Activated naive CD8-positive, alpha-beta T cell treated with anti-CD3 and anti-CD28 coated beads for 36 hours (primary cell): ENCODE data around the gene TNPO3. TPM values are rescaled to one million over a fixed set of nuclear protein-coding genes. Genes with fewer than 3 reads are reported as not detected.

ENCODE experiments used
- DNase-seq: peaks from one replicate; pipeline ENCODE4 v3.0.0; 2021
- H3K27ac Mint-ChIP-seq: one replicate; pipeline ENCODE4 v1.8.0; 2022; ENCODE audit warnings: mild to moderate bottlenecking, moderate library complexity, mixed read lengths
- H3K27me3 Mint-ChIP-seq: one replicate; pipeline ENCODE4 v1.8.0; 2022; ENCODE audit warnings: mild to moderate bottlenecking, mixed read lengths
- H3K36me3 Mint-ChIP-seq: one replicate; pipeline ENCODE4 v1.8.0; 2021; ENCODE audit warnings: mild to moderate bottlenecking, mixed read lengths
- H3K4me1 Mint-ChIP-seq: one replicate; pipeline ENCODE4 v1.8.0; 2021; ENCODE audit warnings: mixed read lengths
- H3K4me3 Mint-ChIP-seq: one replicate; pipeline ENCODE4 v1.8.0; 2022; ENCODE audit warnings: mild to moderate bottlenecking, moderate library complexity, mixed read lengths
- H3K9me3 Mint-ChIP-seq: one replicate; pipeline ENCODE4 v1.8.0; 2022; ENCODE audit warnings: mixed read lengths
- total RNA-seq, 2 experiments: library from RNA; stranded (reverse); gene quantifications; one replicate each; pipeline ENCODE4 v1.2.3, GENCODE V29; 2021

TNPO3 gene
- total RNA-seq, 2 experiments from 2014 or later, result 71.8 to 72.2 TPM

DNA sequence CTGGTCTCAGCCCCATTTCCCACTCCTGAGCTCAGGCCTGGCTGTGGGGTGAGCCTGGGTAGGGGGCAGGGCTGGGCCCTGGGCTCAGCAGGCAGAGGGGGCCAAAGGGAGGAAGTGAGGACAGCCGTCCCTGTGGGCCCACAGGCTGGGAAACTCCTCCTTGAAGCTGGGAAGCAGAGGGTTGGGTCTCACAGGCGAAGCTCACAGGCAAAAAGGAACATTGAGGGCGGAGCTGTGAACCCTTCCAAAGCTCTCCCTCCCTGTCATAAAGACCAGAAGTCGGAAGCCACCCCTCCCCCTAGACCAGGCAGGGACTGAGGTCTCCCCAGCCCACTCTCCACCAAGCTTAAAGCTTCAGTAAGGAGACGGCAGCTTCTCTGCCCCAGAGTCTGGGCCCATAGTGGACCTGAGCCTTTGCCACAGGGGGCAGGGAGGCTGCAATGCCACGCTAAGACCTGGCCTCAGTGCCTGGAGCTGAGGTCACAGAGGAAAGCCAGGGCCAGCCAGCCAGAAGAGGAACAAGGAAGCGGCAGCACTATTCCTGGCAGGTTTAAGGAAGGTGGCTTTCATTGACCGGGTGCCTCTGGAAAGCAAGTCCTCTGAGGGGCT lies 143.4 kb downstream of the TNPO3 start:
- no peak overlapping the region for H3K27ac Mint-ChIP-seq
- no peaks in the 10 kb centered on the region for H3K36me3 Mint-ChIP-seq
- H3K9me3 Mint-ChIP-seq, result no peaks in the 10 kb centered on the region
- no peak for DNase-seq
- H3K27me3 Mint-ChIP-seq, result peaks cover 69% of the 10 kb centered on the region
- H3K4me3 Mint-ChIP-seq, result no peak overlapping the region
- H3K4me1 Mint-ChIP-seq, result peaks cover 4% of the 10 kb centered on the region

DNA sequence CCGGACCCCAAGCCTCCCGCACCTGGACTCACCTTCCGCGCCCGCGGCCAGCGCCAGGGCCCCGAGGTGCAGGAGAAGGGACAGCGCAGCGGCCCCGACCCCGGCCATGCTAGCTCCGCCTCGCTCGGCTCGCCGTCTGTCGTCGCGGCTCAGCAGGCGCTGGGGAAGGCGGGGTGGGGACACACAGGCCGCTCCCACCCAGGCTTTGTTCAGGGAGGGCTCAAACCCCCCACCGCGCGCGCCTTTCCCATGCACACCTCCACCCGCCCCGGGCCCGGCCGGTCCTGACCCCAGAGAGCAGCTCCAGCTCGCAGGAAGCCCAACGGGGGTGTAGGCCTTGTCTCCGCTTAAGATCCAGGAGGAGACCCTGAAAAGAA lies 144.4 kb downstream of the TNPO3 start, which contains the start of gene KCP:
KCP (minus strand) TSS at position 141 of the 377 bp plus-strand sequence; CDS start at position 108, 33 bp downstream.
- H3K27me3 Mint-ChIP-seq, result peaks cover 67% of the 10 kb centered on the region

DNA sequence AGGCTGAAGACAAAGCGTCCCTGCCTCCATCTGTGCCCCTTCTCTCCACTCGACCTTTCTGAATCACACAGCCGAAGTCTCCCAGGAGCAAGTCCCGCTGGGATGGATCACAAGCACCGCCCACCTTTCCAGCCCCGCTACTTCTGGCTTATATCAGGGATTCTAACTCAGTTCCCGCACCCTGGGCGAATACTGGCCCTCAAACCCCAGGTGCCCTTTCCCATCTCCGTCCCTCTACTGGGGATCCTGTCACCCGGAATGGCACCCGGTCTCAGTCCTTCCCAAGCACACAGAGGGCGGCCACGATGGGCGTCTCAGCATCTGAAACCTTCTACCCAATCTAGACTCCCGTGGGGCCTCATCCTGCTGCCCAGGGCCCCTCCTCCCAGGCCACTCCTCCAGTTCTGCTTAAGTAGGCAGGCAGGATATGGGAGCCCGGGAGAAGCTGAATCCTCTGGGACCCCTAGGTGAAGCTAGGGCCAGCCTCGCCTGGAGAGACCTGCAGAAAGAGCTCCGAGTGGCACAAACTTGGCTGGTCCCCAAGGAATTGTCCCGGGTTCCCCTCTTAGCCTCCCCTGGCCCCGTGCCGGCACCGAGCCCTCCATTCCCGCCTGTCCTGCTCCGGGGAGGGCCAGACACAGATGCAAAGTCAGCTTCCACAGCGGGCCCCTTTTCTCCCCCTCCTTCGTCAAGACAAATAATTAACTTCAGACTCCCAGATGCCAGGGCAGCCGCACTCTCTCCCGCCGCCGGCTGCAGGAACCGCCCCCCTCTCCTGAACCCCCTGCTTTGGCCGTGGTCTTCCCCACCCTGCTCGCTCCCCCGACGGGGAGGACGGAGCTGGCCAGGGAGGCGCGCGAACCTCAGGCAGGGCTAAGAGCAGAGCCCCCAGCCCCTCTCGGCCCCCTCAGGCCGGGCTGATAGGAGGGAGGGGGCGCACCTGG lies 145.0 kb downstream of the TNPO3 start:
- no peaks in the 10 kb centered on the region for H3K9me3 Mint-ChIP-seq
- no peak overlapping the region for H3K27ac Mint-ChIP-seq
- H3K36me3 Mint-ChIP-seq, result no peaks in the 10 kb centered on the region
- DNase-seq, result no peak
- H3K4me1 Mint-ChIP-seq, result no peaks in the 10 kb centered on the region
- no peak overlapping the region for H3K4me3 Mint-ChIP-seq
- H3K27me3 Mint-ChIP-seq, result peaks cover 62% of the 10 kb centered on the region

More for the DNA sequence above, 144.4 kb downstream of the TNPO3 start, which contains the start of gene KCP:
- H3K4me3 Mint-ChIP-seq, result no peak within 1 kb of the TSS
- H3K36me3 Mint-ChIP-seq, result no peaks in the 10 kb centered on the region
- DNase-seq, result no peak
- H3K4me1 Mint-ChIP-seq, result peaks cover 4% of the 10 kb centered on the region
- H3K27ac Mint-ChIP-seq, result no peak within 1 kb of the TSS
- no peaks in the 10 kb centered on the region for H3K9me3 Mint-ChIP-seq

GRCh38 chr7:128908750-128909624 lies 145.9 kb downstream of the TNPO3 start:
- no peaks in the 10 kb centered on the region for H3K36me3 Mint-ChIP-seq
- H3K4me1 Mint-ChIP-seq, result no peaks in the 10 kb centered on the region
- H3K27me3 Mint-ChIP-seq, result peaks cover 56% of the 10 kb centered on the region
- H3K27ac Mint-ChIP-seq, result no peak overlapping the region
- no peaks in the 10 kb centered on the region for H3K9me3 Mint-ChIP-seq
- no peak overlapping the region for H3K4me3 Mint-ChIP-seq
- no peak for DNase-seq

DNA sequence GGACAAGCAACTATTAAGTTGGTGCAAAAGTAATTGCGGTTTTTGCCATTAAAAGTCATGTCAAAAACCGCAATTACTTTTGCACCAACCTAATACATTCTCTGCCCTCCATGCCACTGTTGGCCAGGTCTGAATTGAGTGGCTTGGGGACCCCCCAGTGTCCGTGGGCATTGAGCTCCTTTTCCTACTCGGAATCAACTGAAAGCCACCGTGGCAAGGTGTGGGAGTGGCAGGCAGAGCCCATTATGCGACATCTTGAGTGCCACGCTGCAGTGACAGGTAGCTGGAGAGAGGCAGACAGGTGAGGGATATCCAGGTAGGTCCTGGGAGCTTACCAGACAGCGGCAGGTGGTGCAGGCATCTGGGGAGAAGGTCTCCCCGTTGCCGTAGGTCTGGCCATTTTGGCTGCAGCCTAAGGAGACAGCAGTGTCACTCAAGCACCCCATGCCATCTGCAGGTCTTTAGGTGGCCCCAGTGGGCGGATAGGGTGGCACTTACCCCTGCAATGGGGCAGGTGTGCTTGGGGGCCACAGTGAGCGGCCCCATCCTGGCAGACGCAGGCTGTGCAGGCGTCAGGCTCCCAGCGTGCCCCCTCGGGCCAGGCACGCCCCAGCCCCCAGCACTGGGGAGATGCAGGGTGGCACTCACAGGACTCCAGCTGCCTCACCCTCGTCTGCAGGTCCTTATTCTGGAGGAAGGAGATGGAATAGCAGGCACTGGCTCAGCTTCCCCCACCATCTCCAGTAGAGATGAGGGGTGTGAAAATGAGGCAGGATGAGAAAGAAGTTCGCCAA lies 147.9 kb downstream of the TNPO3 start:
- H3K27me3 Mint-ChIP-seq, result peaks cover 47% of the 10 kb centered on the region
- no peaks in the 10 kb centered on the region for H3K4me1 Mint-ChIP-seq
- H3K36me3 Mint-ChIP-seq, result no peaks in the 10 kb centered on the region
- DNase-seq, result no peak
- no peaks in the 10 kb centered on the region for H3K9me3 Mint-ChIP-seq
- H3K27ac Mint-ChIP-seq, result no peak overlapping the region
- no peak overlapping the region for H3K4me3 Mint-ChIP-seq

GRCh38 chr7:128906001-128906765 lies 148.7 kb downstream of the TNPO3 start:
- Mint-ChIP-seq H3K4me1 (no peaks in the 10 kb centered on the region), H3K4me3 (no peak overlapping the region), H3K27me3 (peaks cover 42% of the 10 kb centered on the region)

DNA sequence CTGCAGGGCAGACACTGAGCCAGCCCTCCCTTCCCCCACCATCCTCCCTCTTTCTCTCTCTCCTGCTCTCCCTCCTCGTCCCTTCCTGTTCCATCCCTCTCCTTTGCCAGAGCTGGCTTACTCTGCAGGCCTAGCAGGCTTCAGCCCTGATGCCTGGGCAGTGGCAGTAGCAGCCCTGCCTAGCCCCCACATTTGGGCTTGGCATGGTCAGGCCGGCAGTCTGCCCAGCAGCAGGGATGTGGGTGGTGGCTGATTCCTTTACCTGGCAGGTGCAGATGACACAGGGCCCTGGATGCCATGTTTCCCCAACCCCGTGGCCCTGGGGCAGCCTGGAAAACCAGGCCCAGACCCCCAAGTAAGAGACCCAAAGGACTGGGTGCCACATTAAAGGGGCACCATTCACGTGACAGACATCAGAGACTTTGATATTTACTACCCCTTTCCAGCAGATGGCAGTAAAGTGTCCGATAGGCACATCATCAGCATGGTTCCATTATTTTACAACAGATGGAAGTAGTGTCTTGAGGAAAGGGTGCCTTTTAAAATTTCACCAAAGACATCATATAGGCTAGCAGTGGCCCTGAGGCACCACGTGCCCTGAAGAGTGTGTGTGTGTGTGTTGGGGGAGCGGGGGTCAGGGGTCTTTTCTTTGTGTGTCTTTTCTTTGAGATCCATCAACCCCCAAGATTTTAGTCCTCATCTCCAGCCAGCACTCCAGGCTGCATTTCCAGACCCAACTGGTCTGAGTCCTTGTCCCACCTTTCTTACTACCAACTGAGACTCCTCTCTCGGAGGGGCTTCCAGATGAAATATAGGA lies 150.3 kb downstream of the TNPO3 start:
- DNase-seq, result no peak

More at GRCh38 chr7:128906001-128906765, 148.7 kb downstream of the TNPO3 start:
- no peak for DNase-seq
- Mint-ChIP-seq H3K9me3 (no peaks in the 10 kb centered on the region), H3K27ac (no peak overlapping the region), H3K36me3 (no peaks in the 10 kb centered on the region)

More for the DNA sequence above, 150.3 kb downstream of the TNPO3 start:
- Mint-ChIP-seq H3K4me3 (no peak overlapping the region), H3K27me3 (peaks cover 36% of the 10 kb centered on the region), H3K27ac (no peak overlapping the region), H3K9me3 (no peaks in the 10 kb centered on the region), H3K4me1 (no peaks in the 10 kb centered on the region), H3K36me3 (no peaks in the 10 kb centered on the region)

Other genes with a start within 250 kb of the TNPO3 start
- under 1 TPM; 0.12 to 0.23 TPM for gene FLNC, start 224.7 kb downstream of the TNPO3 start, total RNA-seq
- gene ATP6V1F, start 192.3 kb downstream of the TNPO3 start, total RNA-seq, result 100 to 1,000 TPM; 125 to 127 TPM
- gene KCP, start 144.4 kb downstream of the TNPO3 start, total RNA-seq, result under 1 TPM; 0.10 to 0.14 TPM
- 1 to 10 TPM; 3.8 to 4.0 TPM for gene IRF5, start 117.2 kb downstream of the TNPO3 start, total RNA-seq
- 10 to 100 TPM; 18.7 to 19.5 TPM for gene TSPAN33, start 89.6 kb upstream of the TNPO3 start, total RNA-seq
- gene SMO, start 133.5 kb upstream of the TNPO3 start, total RNA-seq, result 1 to 10 TPM; 1.7 to 1.9 TPM
- 1 to 10 TPM; 6.5 to 6.8 TPM for gene AHCYL2, start 169.9 kb upstream of the TNPO3 start, total RNA-seq